H1 (cell line): Measurements from ENCODE around the gene TTLL5. TPM values are rescaled to one million over a fixed set of nuclear protein-coding genes. Genes with fewer than 3 reads are reported as not detected.

Experiments used
- CTCF ChIA-PET: fragments of 300-600 bp; sonication (Branson Sonifier 250); formaldehyde crosslinking; loops from one replicate; lab custom pipeline; 2021; ENCODE audit not compliant: partially characterized antibody; lab: Charles Lee
- POLR2A ChIA-PET: fragments of 300-600 bp; sonication (Branson Sonifier 250); formaldehyde crosslinking; loops from one replicate; lab custom pipeline; 2021; ENCODE audit warnings: inconsistent platforms; ENCODE audit not compliant: partially characterized antibody; lab: Charles Lee
- DNase-seq, 2 experiments: peaks; one replicate each; pipeline versions ENCODE4 v3.0.0 to v3.0.0-alpha.2; 2010 to 2022; ENCODE audit warnings: low spot score in 2 of 2, low read depth in 1 of 2, mixed read lengths in 1 of 2
- FAIRE-seq: peaks from 2 replicates; lab custom pipeline; 2011; peaks lifted over from hg19 to GRCh38; lab: Jason Lieb, UNC
- H2AFZ ChIP-seq: 2 replicates; pipeline ENCODE4 v1.8.1; 2012; ENCODE audit warnings: low read length, inconsistent platforms
- H2AK5ac ChIP-seq: 2 replicates; pipeline ENCODE4 v1.6.1; 2013; ENCODE audit warnings: low read depth, low read length
- H2BK120ac ChIP-seq: replicated peaks from 2 replicates; pipeline ENCODE3; 2013; ENCODE audit warnings: low read depth, low read length, inconsistent platforms
- H2BK12ac ChIP-seq: 2 replicates; pipeline ENCODE4 v1.6.1; 2013; ENCODE audit warnings: low read depth, low read length
- H2BK15ac ChIP-seq: 2 replicates; pipeline ENCODE4 v1.6.1; 2013; ENCODE audit warnings: low read length
- H2BK20ac ChIP-seq: 2 replicates; pipeline ENCODE4 v1.6.1; 2013; ENCODE audit warnings: low read length
- H2BK5ac ChIP-seq: 2 replicates; pipeline ENCODE4 v1.6.1; 2013; ENCODE audit warnings: low read depth, low read length
- H3K14ac ChIP-seq: 2 replicates; pipeline ENCODE4 v1.6.1; 2013; ENCODE audit warnings: inconsistent platforms; ENCODE audit not compliant: insufficient read length
- H3K18ac ChIP-seq: 2 replicates; pipeline ENCODE4 v1.6.1; 2013; ENCODE audit warnings: low read length; ENCODE audit errors: extremely low read depth
- H3K23ac ChIP-seq: 2 replicates; pipeline ENCODE4 v1.6.1; 2013; ENCODE audit warnings: inconsistent platforms; ENCODE audit not compliant: insufficient read length
- H3K23me2 ChIP-seq: 2 replicates; pipeline ENCODE4 v1.6.1; 2013; ENCODE audit warnings: low read depth, low read length
- H3K27ac ChIP-seq: 2 replicates; pipeline ENCODE4 v1.6.1; 2011; ENCODE audit warnings: low read depth, low read length, inconsistent platforms
- H3K27me3 ChIP-seq, 4 experiments: replicated peaks in 1 of 4; 1 replicate in 1 of 4; 2 replicates in 3 of 4; pipeline versions ENCODE4 v1.6.1 to v1.8.1; 2011 to 2013; ENCODE audit warnings: low read length in 3 of 4, mild to moderate bottlenecking in 3 of 4, inconsistent platforms in 2 of 4, mixed read lengths in 2 of 4, moderate library complexity in 1 of 4; ENCODE audit not compliant: control insufficient read depth in 3 of 4, insufficient read depth in 3 of 4; ENCODE audit errors: extremely low read depth in 1 of 4
- H3K36me3 ChIP-seq, 4 experiments: 2 replicates each; pipeline versions ENCODE4 v1.6.1 to v1.8.1; 2011 to 2013; ENCODE audit warnings: mild to moderate bottlenecking in 4 of 4, low read length in 3 of 4, moderate library complexity in 2 of 4, control low read depth in 1 of 4, inconsistent platforms in 1 of 4; ENCODE audit not compliant: insufficient read depth in 4 of 4, control insufficient read depth in 2 of 4
- H3K4ac ChIP-seq: replicated peaks from 2 replicates; pipeline ENCODE3; 2013; ENCODE audit warnings: low read length, low read depth, mixed read lengths, inconsistent platforms; ENCODE audit not compliant: insufficient read length
- H3K4me1 ChIP-seq, 4 experiments: replicated peaks in 1 of 4; 1 replicate in 1 of 4; 2 replicates in 3 of 4; pipeline versions ENCODE4 v1.6.1 to v1.8.1; 2011 to 2013; ENCODE audit warnings: low read length in 3 of 4, inconsistent platforms in 2 of 4, mixed read lengths in 1 of 4; ENCODE audit not compliant: insufficient read depth in 4 of 4, control insufficient read depth in 3 of 4
- H3K4me2 ChIP-seq, 2 experiments: 2 replicates each; pipeline versions ENCODE4 v1.6.1 to v1.8.1; 2011 to 2013; ENCODE audit warnings: low read depth in 2 of 2, low read length in 2 of 2, control low read depth in 1 of 2, inconsistent platforms in 1 of 2, mild to moderate bottlenecking in 1 of 2; ENCODE audit not compliant: insufficient read depth in 1 of 2
- H3K4me3 ChIP-seq, 4 experiments: fragments of 200-600, 300-600 bp in 1 of 4; sonication (generic), shearing (Covaris generic), sonication (Bioruptor Twin) in 1 of 4; 2 replicates each; pipeline versions ENCODE4 v1.5.1 to v1.8.1; 2011 to 2016; ENCODE audit warnings: low read length in 4 of 4, low read depth in 3 of 4, control low read depth in 2 of 4, inconsistent platforms in 2 of 4, mild to moderate bottlenecking in 2 of 4, mixed read lengths in 1 of 4, moderate library complexity in 1 of 4; ENCODE audit not compliant: insufficient read depth in 2 of 4; ENCODE audit errors: extremely low read depth in 1 of 4
- H3K56ac ChIP-seq: replicated peaks from 2 replicates; pipeline ENCODE3; 2013; ENCODE audit warnings: low read depth, mild to moderate bottlenecking, mixed read lengths, low read length, inconsistent platforms; ENCODE audit not compliant: insufficient read length
- H3K79me1 ChIP-seq: 2 replicates; pipeline ENCODE4 v1.6.1; 2013; ENCODE audit warnings: low read depth, low read length, control low read depth
- H3K79me2 ChIP-seq, 2 experiments: 2 replicates each; pipeline versions ENCODE4 v1.6.1 to v1.8.1; 2012 to 2013; ENCODE audit warnings: low read length in 2 of 2, mild to moderate bottlenecking in 2 of 2, inconsistent platforms in 1 of 2; ENCODE audit not compliant: insufficient read depth in 2 of 2, control insufficient read depth in 1 of 2
- H3K9ac ChIP-seq, 4 experiments: replicated peaks in 1 of 4; 1 replicate in 1 of 4; 2 replicates in 3 of 4; pipeline versions ENCODE4 v1.6.1 to v1.8.1; 2011 to 2013; ENCODE audit warnings: low read depth in 3 of 4, low read length in 3 of 4, control low read depth in 2 of 4, mild to moderate bottlenecking in 2 of 4, moderate library complexity in 2 of 4, inconsistent platforms in 1 of 4; ENCODE audit errors: extremely low read depth in 1 of 4
- H3K9me3 ChIP-seq, 2 experiments: 2 replicates each; pipeline versions ENCODE4 v1.6.1 to v1.8.1; 2012 to 2013; ENCODE audit warnings: mild to moderate bottlenecking in 2 of 2, moderate library complexity in 2 of 2, control low read depth in 1 of 2, inconsistent platforms in 1 of 2, low read depth in 1 of 2, low read length in 1 of 2, mixed read lengths in 1 of 2; ENCODE audit not compliant: insufficient read depth in 2 of 2
- H4K20me1 ChIP-seq, 2 experiments: replicated peaks in 1 of 2; 2 replicates each; pipeline versions ENCODE3 to v1.8.1; 2011 to 2013; ENCODE audit warnings: inconsistent platforms in 2 of 2, low read length in 2 of 2, mild to moderate bottlenecking in 1 of 2; ENCODE audit not compliant: insufficient read depth in 2 of 2, control insufficient read depth in 1 of 2
- H4K5ac ChIP-seq: 2 replicates; pipeline ENCODE4 v1.6.1; 2013; ENCODE audit warnings: low read length, low read depth, mixed read lengths, inconsistent platforms; ENCODE audit not compliant: insufficient read length
- H4K8ac ChIP-seq: 2 replicates; pipeline ENCODE4 v1.8.0; 2013; ENCODE audit warnings: mild to moderate bottlenecking, moderate library complexity, low read length, inconsistent platforms; ENCODE audit not compliant: insufficient read depth; ENCODE audit errors: extremely low read depth
- H4K91ac ChIP-seq: replicated peaks from 2 replicates; pipeline ENCODE3; 2013; ENCODE audit warnings: low read length, mixed read lengths, inconsistent platforms; ENCODE audit not compliant: insufficient read length
- BACH1 ChIP-seq: IDR thresholded peaks from 2 replicates; pipeline ENCODE4 v1.6.1; 2012; ENCODE audit warnings: low read length, improper control_type of control experiment
- BRCA1 ChIP-seq: IDR thresholded peaks from 2 replicates; pipeline ENCODE4 v1.6.1; 2012; ENCODE audit warnings: low read depth, low read length, improper control_type of control experiment
- CHD2 ChIP-seq: IDR thresholded peaks from 2 replicates; pipeline ENCODE4 v1.6.1; 2012; ENCODE audit warnings: low read length, improper control_type of control experiment
- FOSL1 ChIP-seq: IDR thresholded peaks from 2 replicates; pipeline ENCODE4 v1.6.1; 2011; ENCODE audit warnings: mild to moderate bottlenecking, low read depth, low read length, moderate library complexity; ENCODE audit not compliant: insufficient read depth
- GABPA ChIP-seq: IDR thresholded peaks from 2 replicates; pipeline ENCODE4 v1.6.1; 2011; ENCODE audit warnings: mild to moderate bottlenecking, low read length, moderate library complexity, borderline replicate concordance; ENCODE audit not compliant: insufficient read depth
- HDAC2 ChIP-seq, 2 experiments: fragments of 300-600 bp in 1 of 2; sonication (generic) in 1 of 2; IDR thresholded peaks; 2 replicates each; pipeline ENCODE4 v1.6.1; 2011 to 2012; ENCODE audit warnings: low read depth in 2 of 2, low read length in 2 of 2, mild to moderate bottlenecking in 2 of 2, moderate library complexity in 2 of 2, borderline replicate concordance in 1 of 2, inconsistent platforms in 1 of 2
- KDM1A ChIP-seq: fragments of 200-600, 300-600 bp; sonication (generic); IDR thresholded peaks from 2 replicates; pipeline ENCODE4 v1.7.1; 2016; ENCODE audit warnings: mild to moderate bottlenecking, low read length, borderline replicate concordance
- MAFK ChIP-seq: IDR thresholded peaks from 2 replicates; pipeline ENCODE4 v1.6.1; 2012; ENCODE audit warnings: low read depth, mild to moderate bottlenecking, improper control_type of control experiment, low read length
- PHF8 ChIP-seq: fragments of 200-600 bp; sonication (generic); conservative IDR thresholded peaks from 2 replicates; pipeline ENCODE4 v1.7.1; 2012; ENCODE audit warnings: low read depth, mild to moderate bottlenecking, inconsistent platforms, low read length, moderate library complexity
- POLR2AphosphoS5 ChIP-seq: IDR thresholded peaks from 2 replicates; pipeline ENCODE4 v1.6.1; 2011; ENCODE audit warnings: low read depth, low read length
- RNF2 ChIP-seq: fragments of 200-900, 300-1000 bp; sonication (generic); IDR thresholded peaks from 2 replicates; pipeline ENCODE4 v1.7.1; 2016; ENCODE audit warnings: borderline replicate concordance, low read depth, mild to moderate bottlenecking, antibody characterized with exemption, low read length; ENCODE audit not compliant: poor library complexity, severe bottlenecking; ENCODE audit errors: missing control alignments
- SP1 ChIP-seq: IDR thresholded peaks from 2 replicates; pipeline ENCODE4 v1.6.1; 2011; ENCODE audit warnings: low read depth, low read length
- SUZ12 ChIP-seq: fragments of 200-600 bp; sonication (generic); IDR thresholded peaks from 2 replicates; pipeline ENCODE4 v1.6.1; 2012; ENCODE audit warnings: mild to moderate bottlenecking, inconsistent platforms, low read length, moderate library complexity, mixed read lengths
- TAF1 ChIP-seq: IDR thresholded peaks from 2 replicates; pipeline ENCODE4 v1.6.1; 2011; ENCODE audit warnings: mild to moderate bottlenecking, low read depth, low read length
- WGBS, 2 experiments: shearing (Covaris generic) in 1 of 2; methylation state at CpG; one replicate each; pipeline versions ENCODE4 v1.1.6 to v1.1.7; 2013 to 2015; ENCODE audit warnings: low lambda C conversion rate in 2 of 2, mixed read lengths in 2 of 2, inconsistent platforms in 1 of 2, low coverage in 1 of 2, missing lambda C conversion rate in 1 of 2; ENCODE audit not compliant: insufficient replicate concordance in 2 of 2, insufficient coverage in 1 of 2, insufficient read length in 1 of 2; ENCODE audit errors: extremely low coverage in 1 of 2, missing lambda C conversion rate in 1 of 2; 5-methylcytosine and 5-hydroxymethylcytosine counted together
- polyA plus RNA-seq, 7 experiments: library from polyadenylated mRNA; depleted of rRNA in 3 of 7; stranded (reverse) in 5 of 7; unstranded in 2 of 7; fragments of >200 nt in 5 of 7; fragments of 200-250 nt in 2 of 7; gene quantifications; 1 replicate in 5 of 7; 2 replicates in 1 of 7; 4 replicates in 1 of 7; pipeline versions ENCODE4 v1.2.1 to v1.2.3, GENCODE V29; 2011 to 2013; ENCODE audit warnings: missing spikeins in 2 of 7, mixed read lengths in 2 of 7
- total RNA-seq: library from RNA; stranded (reverse); fragmentation: NEBNext Ultra II Directional; extraction: Animal tissue kit (Norgen Biotek cat#: 25700); gene quantifications from 2 replicates; pipeline ENCODE4 v1.2.1, GENCODE V29; 2021

TTLL5 gene
- total and polyA plus RNA-seq, 2 of the 8 experiments (the other 6 are each of a cell fraction or from before 2014, with no cell fraction given) = 16.1 to 45.9 TPM

- Histone ChIP-seq H2BK5ac (no peak overlapping the region), H3K23me2 (no peaks in the 10 kb centered on the region), H3K4me1 (no peaks in the 10 kb centered on the region), H4K20me1 (no peaks in the 10 kb centered on the region), H3K23ac (no peak overlapping the region), H3K27me3 (no peaks in the 10 kb centered on the region), H3K9me3 (no peaks in the 10 kb centered on the region), H4K8ac (no peak overlapping the region), H3K18ac (no peak overlapping the region), H3K27ac (no peak overlapping the region), H3K14ac (no peak overlapping the region), H3K79me1 (no peaks in the 10 kb centered on the region), H3K79me2 (no peaks in the 10 kb centered on the region), H2BK12ac (no peak overlapping the region), H2BK20ac (no peak overlapping the region), H4K91ac (no peak overlapping the region), H2AK5ac (no peak overlapping the region), H2AFZ (no peak overlapping the region), H3K36me3 (peaks cover 5 to 28% (median 14%) of the 10 kb centered on the region in 4 experiments; a peak in 7 of 8 replicates), H3K56ac (no peak overlapping the region), H3K4me3 (no peak overlapping the region), H3K9ac (no peak overlapping the region), H4K5ac (no peak overlapping the region), H3K4me2 (no peak overlapping the region), H3K4ac (no peak overlapping the region), H2BK15ac (no peak overlapping the region), H2BK120ac (no peak overlapping the region)
- POLR2A ChIA-PET = interaction anchor here (0.7 to 1.3 kb wide), 2 partner anchors 25 to 83 kb away, joined by 3 to 6 read pairs; partner anchors contain the start of genes ERG28 and TTLL5
- CTCF ChIA-PET = interaction anchor here (0.7 to 1.3 kb wide), 3 partner anchors 23 to 288 kb away, joined by 3 to 5 read pairs (median 3); no protein-coding TSS in a partner anchor
- FAIRE-seq = no peak
- WGBS, 2 experiments = 88% methylated on average over 2 of the region's 2 CpGs; no CpG with 5 or more reads in 1 of the 2 experiments
- DNase-seq = no peak
- TF ChIP-seq RNF2 (no peak), POLR2AphosphoS5 (no peak), FOSL1 (no peak), KDM1A (no peak), MAFK (no peak), BACH1 (no peak), HDAC2 (IDR thresholded peaks at IDR 0.05; ENCODE audit: borderline replicate concordance in 1 of 2, low read depth in 2 of 2, low read length in 2 of 2) (no peak), PHF8 (no peak), BRCA1 (no peak), CHD2 (no peak), TAF1 (no peak), GABPA (no peak), SP1 (no peak), SUZ12 (no peak)
These were observed 24.9 kb downstream of the TTLL5 start for GRCh38 chr14:75685910-75686309.
